Mononuclear cell (primary cell): ENCODE measurements around the gene PRLR. TPM values are rescaled to one million over a fixed set of nuclear protein-coding genes. Genes with fewer than 3 reads are reported as not detected.
"Not testable (repeated sequence)": the region's sequence is repeated elsewhere in the genome, so short reads cannot be mapped to it uniquely, and the experiment has no call there.

Experiments
- H3K27me3 ChIP-seq: 2 replicates; pipeline ENCODE4 v1.6.0; 2011; ENCODE audit warnings: low read length, control low read depth; ENCODE audit not compliant: insufficient read depth
- H3K4me1 ChIP-seq: 2 replicates; pipeline ENCODE4 v1.5.1; 2011; ENCODE audit warnings: mild to moderate bottlenecking, low read length, control low read depth; ENCODE audit not compliant: insufficient read depth
- H3K4me3 ChIP-seq: 2 replicates; pipeline ENCODE4 v1.5.1; 2011; ENCODE audit warnings: mild to moderate bottlenecking, low read length, moderate library complexity
- H3K9me3 ChIP-seq: 2 replicates; pipeline ENCODE4 v1.5.1; 2011; ENCODE audit warnings: low read depth, mild to moderate bottlenecking, control low read depth, low read length
- total RNA-seq: library from RNA; depleted of rRNA; stranded (reverse); fragments of >200 nt; gene quantifications from one replicate; pipeline ENCODE4 v1.2.3, GENCODE V29; 2012

PRLR gene
- 1.6 TPM for total RNA-seq

DNA sequence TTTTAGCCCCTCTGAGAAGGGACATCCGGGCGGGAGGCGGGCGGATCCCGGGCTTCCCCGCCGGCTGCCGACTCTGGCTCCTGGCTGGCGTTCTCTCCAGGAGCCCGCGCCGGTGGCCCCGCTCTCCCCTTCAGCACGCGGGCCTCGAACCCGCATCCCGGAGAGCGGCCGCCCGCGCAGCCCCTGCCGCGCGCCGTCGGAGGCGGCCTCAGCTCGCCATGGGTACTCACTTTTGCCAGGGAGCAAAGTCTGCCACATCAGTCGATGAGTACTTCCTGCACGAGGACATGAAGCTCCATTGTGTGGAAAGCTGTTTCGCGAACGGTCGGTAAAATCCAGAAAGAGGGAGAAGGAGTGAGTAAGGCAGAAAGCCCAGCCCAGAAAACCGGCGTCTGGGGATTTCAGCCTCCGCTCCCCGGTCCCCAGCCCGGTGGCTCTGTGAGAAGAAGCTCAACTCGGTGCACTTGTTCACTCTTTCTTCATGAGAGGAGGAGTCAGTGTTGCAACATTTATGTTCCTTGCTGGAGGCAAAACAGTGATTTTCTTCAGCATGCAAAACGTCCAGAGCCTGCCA is at the start of gene PRLR:
Gene PRLR, minus strand, starts transcription at position 450 of the 574 bp plus-strand sequence. CDS start 140,867 bp downstream, outside the sequence.
- Histone ChIP-seq H3K9me3 (no peaks in the 10 kb centered on the region), H3K27me3 (peaks cover 46% of the 10 kb centered on the region), H3K4me1 (peaks cover 23% of the 10 kb centered on the region), H3K4me3 (peak within 1 kb of the TSS; percentile 40)

DNA sequence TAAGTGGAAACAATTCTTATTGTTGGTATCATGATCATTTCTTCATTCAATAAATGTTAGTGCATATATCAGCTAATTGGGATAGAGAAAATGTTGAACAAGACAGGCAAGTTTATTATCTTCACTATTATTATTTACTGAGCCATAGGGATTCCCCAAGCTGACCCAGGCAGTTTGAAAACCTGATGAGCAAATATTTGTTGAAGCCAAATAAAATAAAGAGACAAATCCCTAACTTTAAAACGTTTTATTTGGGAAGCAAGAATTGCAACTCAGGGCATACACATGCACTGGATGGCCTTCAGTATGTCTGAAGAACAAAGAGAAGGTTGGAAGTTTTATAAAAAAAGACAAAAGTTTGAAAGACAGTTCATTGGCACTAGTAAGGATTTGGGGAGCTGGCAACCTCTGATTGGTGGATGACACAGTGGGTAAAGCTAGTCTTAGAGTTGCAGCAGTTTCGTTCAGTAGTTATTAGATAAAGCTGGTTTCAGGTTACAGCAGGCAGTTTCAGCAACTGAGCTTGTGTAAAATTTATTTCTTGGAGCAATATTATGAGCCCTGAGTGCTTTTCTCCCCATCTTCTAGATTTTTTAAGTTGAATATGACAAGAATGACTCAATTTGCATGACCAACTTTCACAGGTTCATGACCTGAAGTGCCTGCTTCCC is 44.7 kb upstream of the PRLR start:
- Histone ChIP-seq H3K27me3 (peaks cover 6% of the 10 kb centered on the region), H3K4me3 (no peak overlapping the region), H3K9me3 (peaks cover 6% of the 10 kb centered on the region), H3K4me1 (no peaks in the 10 kb centered on the region)

DNA sequence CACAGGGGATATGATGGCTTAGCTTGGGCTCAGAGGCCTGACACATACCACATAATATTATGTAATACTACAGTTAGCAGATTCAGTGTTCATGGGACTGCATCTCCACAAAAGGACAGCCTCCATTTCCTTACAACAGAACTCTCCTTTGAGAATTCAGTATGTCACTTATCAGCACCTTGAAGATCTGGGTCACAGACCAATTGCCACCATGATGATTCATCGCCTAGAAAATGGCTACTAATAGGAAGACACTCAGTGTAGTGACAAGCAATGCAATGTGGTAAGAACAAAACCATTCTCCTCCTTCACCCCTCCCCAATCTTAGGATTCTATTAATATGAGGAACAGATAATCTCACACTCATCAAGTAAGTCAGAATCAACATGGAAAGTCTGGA is 38.7 kb upstream of the PRLR start:
- H3K4me3 ChIP-seq: no peak overlapping the region
- no peaks in the 10 kb centered on the region for H3K4me1 ChIP-seq
- H3K9me3 ChIP-seq: no peaks in the 10 kb centered on the region
- H3K27me3 ChIP-seq: no peaks in the 10 kb centered on the region

DNA sequence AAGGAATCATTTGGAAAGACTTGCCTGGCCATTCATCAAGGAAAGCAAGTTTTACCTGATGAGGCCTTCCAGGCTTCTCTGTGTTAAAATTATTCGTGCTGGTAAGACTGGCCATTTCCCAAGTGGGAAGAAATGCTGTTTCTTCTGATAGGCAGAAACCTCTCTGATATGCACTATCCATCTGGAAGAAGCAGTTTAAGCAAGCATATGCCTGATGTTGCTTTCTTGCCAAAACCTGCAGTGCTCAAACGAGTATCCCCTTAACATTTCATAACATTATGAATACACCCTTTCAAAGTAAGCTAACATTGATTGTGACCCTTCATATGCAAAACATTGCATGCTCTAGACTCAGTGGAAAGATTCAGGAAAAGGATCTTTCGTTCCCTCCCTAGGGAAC is 36.0 kb upstream of the PRLR start:
- H3K4me3 ChIP-seq: no peak overlapping the region
- no peaks in the 10 kb centered on the region for H3K4me1 ChIP-seq
- no peaks in the 10 kb centered on the region for H3K9me3 ChIP-seq
- H3K27me3 ChIP-seq: no peaks in the 10 kb centered on the region

DNA sequence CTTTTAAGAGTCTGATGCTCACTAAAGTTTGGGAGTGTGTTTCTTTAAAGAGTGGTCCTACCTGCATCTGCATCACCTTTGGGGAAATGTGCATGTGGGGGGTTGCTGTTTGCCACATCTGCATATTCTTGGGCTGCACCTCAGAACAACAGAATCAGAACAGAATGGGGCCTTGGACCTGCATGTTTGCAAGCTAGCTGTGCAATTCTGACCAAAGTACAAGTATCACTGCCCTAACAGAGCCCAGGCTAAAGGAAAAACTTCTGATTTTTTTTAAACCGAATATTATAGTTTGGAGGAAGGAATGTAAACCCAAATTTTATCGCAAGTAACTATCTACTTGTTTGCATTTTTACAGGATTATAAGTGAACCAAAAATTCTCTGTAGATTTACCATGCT is 34.2 kb upstream of the PRLR start:
- H3K27me3 ChIP-seq: no peaks in the 10 kb centered on the region
- H3K9me3 ChIP-seq: no peaks in the 10 kb centered on the region
- H3K4me3 ChIP-seq: no peak overlapping the region
- no peaks in the 10 kb centered on the region for H3K4me1 ChIP-seq

DNA sequence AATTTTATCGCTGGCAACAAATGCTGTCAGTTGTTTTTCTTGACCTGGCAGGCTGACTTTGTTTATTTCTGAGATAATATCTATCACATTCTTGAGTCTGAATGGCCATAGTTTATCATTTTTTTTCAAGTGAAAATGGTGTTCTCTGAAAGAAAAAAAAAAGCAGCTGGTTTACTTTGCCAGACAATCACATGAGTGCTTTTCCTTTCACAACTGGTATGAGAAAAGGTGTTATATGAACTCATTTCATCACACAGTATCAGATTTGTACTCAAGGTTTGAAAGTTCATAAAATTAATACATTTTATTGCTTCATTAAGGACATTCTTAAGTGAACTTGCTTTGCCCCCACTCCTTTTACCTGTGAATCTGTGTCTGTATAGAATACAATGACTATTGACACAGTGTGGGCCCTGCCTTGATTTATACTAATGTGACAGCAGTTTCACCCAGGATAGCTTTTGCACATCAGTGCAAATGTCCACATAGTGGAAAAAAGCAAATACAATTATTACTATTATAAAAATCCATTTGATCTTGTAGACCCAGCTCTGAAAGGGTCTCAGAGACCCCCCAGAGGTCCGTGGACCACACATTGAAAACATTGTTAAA is 33.1 kb upstream of the PRLR start:
- H3K4me3 ChIP-seq: no peak overlapping the region
- H3K4me1 ChIP-seq: no peaks in the 10 kb centered on the region
- no peaks in the 10 kb centered on the region for H3K27me3 ChIP-seq
- no peaks in the 10 kb centered on the region for H3K9me3 ChIP-seq

DNA sequence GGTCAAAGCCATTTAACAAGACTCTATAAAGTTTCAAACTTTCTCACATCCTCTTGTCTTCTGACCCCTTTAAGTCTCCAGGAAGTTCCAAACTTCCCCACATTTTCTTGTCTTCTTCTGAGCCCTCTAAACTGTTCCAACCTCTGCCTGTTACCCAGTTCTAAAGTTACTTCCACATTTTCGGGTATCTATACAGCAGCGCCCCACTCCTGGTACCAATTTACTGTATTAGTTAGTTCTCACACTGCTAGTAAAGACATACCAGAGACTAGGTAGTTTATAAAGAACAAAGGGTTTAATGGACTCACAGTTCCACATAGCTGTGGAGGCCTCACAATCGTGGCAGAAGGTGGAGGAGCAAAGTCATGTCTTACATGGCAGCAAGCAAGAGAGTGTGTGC is 23.3 kb upstream of the PRLR start:
- Histone ChIP-seq H3K4me1 (no peaks in the 10 kb centered on the region), H3K4me3 (no peak overlapping the region), H3K9me3 (peaks cover 10% of the 10 kb centered on the region), H3K27me3 (no peaks in the 10 kb centered on the region)

DNA sequence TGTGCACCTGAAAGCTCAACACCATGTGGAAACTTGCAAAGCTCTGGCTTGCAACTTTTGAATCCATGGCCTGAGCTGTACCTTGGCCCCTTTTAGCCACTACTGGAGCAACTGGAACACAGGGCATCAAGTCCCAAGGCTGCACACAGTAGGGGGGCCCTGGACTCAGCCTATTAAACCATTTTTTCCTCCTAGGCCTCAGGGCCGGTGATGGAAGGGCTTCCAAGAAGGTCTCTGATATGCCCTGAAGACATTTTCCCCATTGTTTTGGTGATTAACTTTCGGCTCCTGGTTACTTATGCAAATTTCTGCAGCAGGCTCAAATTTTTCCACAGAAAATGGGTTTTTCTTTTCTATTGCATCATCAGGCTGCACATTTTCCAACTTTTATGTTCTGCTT is 22.7 kb upstream of the PRLR start:
- peaks cover 10% of the 10 kb centered on the region for H3K9me3 ChIP-seq
- H3K4me3 ChIP-seq: no peak overlapping the region
- H3K27me3 ChIP-seq: no peaks in the 10 kb centered on the region
- no peaks in the 10 kb centered on the region for H3K4me1 ChIP-seq

DNA sequence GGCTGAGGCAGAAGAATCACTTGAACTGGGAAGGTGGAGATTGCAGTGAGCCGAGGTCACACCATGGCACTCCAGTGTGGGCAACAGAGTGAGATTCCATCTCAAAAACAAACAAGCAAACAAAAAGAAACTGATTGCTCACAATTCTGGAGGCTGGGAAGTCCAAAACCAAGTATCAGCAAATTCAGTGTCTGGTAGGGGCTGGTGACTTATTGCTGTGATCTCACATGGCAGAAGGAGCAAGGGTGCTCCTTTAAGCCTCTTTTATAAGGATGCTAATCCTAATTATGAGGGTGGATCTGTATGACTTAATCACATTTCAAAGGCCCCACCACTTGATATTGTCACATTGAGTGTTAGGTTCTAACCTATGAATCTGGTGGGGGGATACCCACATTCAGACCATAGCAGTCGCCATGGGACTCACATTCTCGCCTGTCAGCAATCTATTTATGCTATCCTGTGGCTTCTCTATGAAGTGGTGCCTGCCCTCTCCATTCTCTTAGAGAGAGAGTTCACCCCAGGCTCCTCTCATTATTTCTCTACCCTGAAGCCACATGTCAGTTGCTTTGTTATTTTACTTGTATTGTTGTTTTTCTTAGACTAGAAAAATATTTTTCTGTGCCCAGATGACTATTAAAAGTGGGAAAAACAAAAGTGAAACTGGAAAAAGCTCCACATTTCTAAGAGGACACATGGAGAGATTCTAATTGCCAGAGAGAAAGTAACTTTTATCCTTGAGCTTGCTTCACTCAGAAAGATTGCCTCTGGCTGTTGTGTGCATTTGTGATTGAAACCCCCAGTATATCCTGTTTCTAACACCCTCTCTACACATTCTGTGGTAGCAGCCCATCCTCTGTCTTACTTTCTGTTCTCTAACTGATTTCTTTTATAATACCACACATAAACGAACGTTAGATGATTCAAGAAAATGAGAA is 18.8 kb upstream of the PRLR start:
- H3K4me3 ChIP-seq: no peak overlapping the region
- H3K9me3 ChIP-seq: peaks cover 5% of the 10 kb centered on the region
- no peaks in the 10 kb centered on the region for H3K4me1 ChIP-seq
- no peaks in the 10 kb centered on the region for H3K27me3 ChIP-seq

DNA sequence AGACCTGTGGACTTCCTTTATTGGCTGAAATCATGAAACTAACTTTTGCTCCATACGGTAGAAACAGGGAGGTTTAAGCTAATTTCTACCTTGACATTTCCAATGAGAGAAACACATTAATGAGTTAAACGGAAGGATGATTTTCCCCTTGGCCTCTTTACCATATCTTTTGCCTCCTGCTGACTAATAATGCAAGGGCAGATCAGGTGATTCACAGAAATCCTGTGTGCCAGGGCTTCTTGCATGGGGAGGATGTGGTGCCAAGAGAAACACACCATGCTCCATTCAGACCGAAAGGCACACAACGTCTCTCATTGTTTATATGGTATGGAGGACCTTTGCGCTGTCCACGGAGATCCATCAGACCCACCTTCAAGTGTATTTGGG is 17.4 kb upstream of the PRLR start:
- no peak overlapping the region for H3K4me3 ChIP-seq
- H3K9me3 ChIP-seq: no peaks in the 10 kb centered on the region
- no peaks in the 10 kb centered on the region for H3K4me1 ChIP-seq
- no peaks in the 10 kb centered on the region for H3K27me3 ChIP-seq

DNA sequence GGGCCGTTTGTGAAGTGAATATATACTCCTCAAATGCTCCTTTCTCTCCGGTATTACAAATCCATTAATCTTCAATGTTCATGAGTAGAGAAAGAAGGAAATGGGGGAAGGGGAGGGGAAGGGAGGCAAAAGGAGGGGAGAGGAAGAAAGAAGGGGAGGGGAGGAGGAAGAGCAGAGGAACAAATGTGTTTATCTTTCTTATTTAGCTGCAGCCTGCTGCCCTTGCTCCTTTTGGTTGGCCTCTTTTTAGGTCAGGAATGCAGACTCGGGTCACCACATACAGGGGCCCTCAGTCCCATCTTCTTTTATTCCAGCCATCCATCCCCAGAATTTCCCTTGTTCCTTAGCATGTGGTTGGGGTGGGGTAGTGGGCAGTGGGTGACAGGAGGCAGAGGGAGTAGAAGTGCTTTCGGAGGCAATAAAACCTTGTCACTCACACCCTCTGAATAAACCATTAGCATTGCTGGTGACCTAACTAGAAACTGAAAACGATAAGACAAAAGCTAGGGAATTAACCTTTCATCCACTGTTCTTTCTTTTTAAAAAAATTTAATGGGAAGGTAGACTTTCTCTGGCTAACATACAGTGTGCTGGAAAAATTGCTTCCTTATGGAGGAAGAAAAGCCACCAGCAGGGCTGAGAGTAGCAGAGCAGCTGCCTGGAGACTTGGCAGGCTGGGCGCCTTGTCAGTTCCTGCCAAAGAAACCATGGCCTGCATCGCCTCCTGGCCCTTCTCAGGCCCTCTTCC is 16.8 kb upstream of the PRLR start:
- Histone ChIP-seq H3K27me3 (no peaks in the 10 kb centered on the region), H3K9me3 (no peaks in the 10 kb centered on the region), H3K4me1 (no peaks in the 10 kb centered on the region), H3K4me3 (no peak overlapping the region)

DNA sequence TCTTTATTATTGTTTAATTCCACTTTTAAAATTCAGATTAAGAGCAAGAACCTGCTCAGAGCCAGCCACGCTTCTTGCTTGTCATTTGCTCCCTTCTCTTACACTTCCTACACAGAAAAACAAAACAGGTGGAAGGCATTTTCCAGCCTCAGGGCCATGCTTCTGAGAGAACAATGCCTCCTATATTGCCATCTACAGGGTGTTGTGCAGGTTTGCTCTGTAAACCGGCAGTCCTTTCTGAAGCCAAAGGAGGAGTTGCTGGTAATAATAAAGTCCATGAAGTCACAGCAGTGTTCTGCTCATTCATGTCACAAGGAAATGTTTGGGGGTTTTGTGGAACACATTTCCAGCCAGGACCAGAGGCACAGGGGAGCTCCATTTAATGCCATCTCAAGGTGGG is 16.1 kb upstream of the PRLR start:
- H3K4me1 ChIP-seq: no peaks in the 10 kb centered on the region
- H3K27me3 ChIP-seq: no peaks in the 10 kb centered on the region
- H3K4me3 ChIP-seq: no peak overlapping the region

DNA sequence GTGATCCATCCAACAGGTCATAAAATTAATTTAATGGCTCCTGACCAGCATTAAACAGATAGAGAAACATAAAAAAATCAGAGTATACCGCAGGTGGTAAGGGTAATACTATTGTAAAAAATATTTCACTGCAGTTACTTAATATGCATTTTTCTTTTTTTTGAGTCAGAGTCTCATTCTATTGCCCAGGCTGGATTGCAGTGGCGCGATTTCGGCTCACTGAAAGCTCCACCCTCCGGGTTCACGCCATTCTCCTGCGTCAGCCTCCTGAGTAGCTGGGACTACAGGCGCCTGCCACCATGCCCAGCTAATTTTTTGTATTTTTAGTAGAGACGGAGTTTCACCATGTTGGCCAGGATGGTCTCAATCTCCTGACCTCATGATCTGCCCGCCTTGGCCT is 15.1 kb upstream of the PRLR start:
- not testable (repeated sequence) for H3K27me3 ChIP-seq, H3K9me3 ChIP-seq, H3K4me1 ChIP-seq, H3K4me3 ChIP-seq

More for the DNA sequence above, 16.1 kb upstream of the PRLR start:
- H3K9me3 ChIP-seq: no peaks in the 10 kb centered on the region

DNA sequence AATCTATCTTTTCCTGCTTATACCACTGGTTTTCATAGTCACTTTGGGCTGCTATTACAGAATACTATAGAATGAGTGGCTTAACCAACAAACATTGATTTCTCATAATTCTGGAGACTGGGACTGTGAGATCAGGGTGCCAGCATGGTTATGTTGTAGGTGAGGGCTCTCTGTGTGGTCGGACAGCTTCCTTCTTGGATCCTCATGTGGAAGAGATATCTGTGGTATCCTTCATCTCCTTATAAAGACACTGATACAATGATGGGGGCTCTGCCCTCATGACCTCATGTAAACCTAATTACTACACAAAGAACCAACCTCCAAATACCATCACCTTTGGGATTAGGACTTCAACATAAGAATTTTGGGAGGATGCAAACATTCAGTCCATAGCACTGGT is 13.9 kb upstream of the PRLR start:
- Histone ChIP-seq H3K27me3 (no peaks in the 10 kb centered on the region), H3K4me1 (no peaks in the 10 kb centered on the region), H3K4me3 (no peak overlapping the region), H3K9me3 (no peaks in the 10 kb centered on the region)
